Osteocyte (in vitro differentiated cells): ENCODE data around the gene GLRX5. TPM values are rescaled to one million over a fixed set of nuclear protein-coding genes. Genes with fewer than 3 reads are reported as not detected.
"Not testable (repeated sequence)": the region's sequence is repeated elsewhere in the genome, so short reads cannot be mapped to it uniquely, and the experiment has no call there.

Source experiments
- DNase-seq: peaks from one replicate; pipeline ENCODE4 v3.0.0; 2021; ENCODE audit warnings: mixed read lengths; ENCODE audit not compliant: unreplicated experiment; ENCODE audit errors: extremely low spot score
- H3K27ac Mint-ChIP-seq: one replicate; pipeline ENCODE4 v1.8.0; 2021; ENCODE audit warnings: mild to moderate bottlenecking, mixed read lengths; ENCODE audit not compliant: unreplicated experiment
- H3K27me3 Mint-ChIP-seq: one replicate; pipeline ENCODE4 v1.8.0; 2021; ENCODE audit warnings: mixed read lengths; ENCODE audit not compliant: unreplicated experiment
- H3K36me3 Mint-ChIP-seq: one replicate; pipeline ENCODE4 v1.8.0; 2021; ENCODE audit warnings: mixed read lengths; ENCODE audit not compliant: unreplicated experiment
- H3K4me1 Mint-ChIP-seq: one replicate; pipeline ENCODE4 v1.8.0; 2021; ENCODE audit warnings: mixed read lengths; ENCODE audit not compliant: unreplicated experiment
- H3K4me3 Mint-ChIP-seq: one replicate; pipeline ENCODE4 v1.8.0; 2021; ENCODE audit warnings: mild to moderate bottlenecking, moderate library complexity, mixed read lengths; ENCODE audit not compliant: unreplicated experiment
- H3K9me3 Mint-ChIP-seq: one replicate; pipeline ENCODE4 v1.8.0; 2021; ENCODE audit warnings: mixed read lengths; ENCODE audit not compliant: unreplicated experiment
- CTCF ChIP-seq: fragments of 200-600 bp; sonication (generic); IDR thresholded peaks from 2 replicates; pipeline ENCODE4 v1.5.0; 2021; ENCODE audit warnings: antibody characterized with exemption, mild to moderate bottlenecking, moderate library complexity
- total RNA-seq: library from RNA; stranded (reverse); gene quantifications from 2 replicates; pipeline ENCODE4 v1.2.1, GENCODE V29; 2021

Gene GLRX5
- total RNA-seq, 1 donor from 2014 or later: 55.1 TPM

- no peaks in the 10 kb centered on the region for H3K9me3 Mint-ChIP-seq
- H3K27me3 Mint-ChIP-seq: peaks cover 26% of the 10 kb centered on the region
- H3K27ac Mint-ChIP-seq: no peak overlapping the region
- DNase-seq: no peak
- no peaks in the 10 kb centered on the region for H3K36me3 Mint-ChIP-seq
- no peak for TF ChIP-seq CTCF
- H3K4me3 Mint-ChIP-seq: no peak overlapping the region
- no peaks in the 10 kb centered on the region for H3K4me1 Mint-ChIP-seq
Observed at GRCh38 chr14:95577870-95578269, 43.0 kb downstream of the GLRX5 start.

- H3K27ac Mint-ChIP-seq, H3K4me3 Mint-ChIP-seq, DNase-seq, H3K4me1 Mint-ChIP-seq, H3K36me3 Mint-ChIP-seq: not testable (repeated sequence)
- peaks cover 10% of the 10 kb centered on the region for H3K9me3 Mint-ChIP-seq
- H3K27me3 Mint-ChIP-seq: peaks cover 11% of the 10 kb centered on the region
Observed at GRCh38 chr14:95583836-95584617, 49.2 kb downstream of the GLRX5 start.

GRCh38 chr14:95585953-95586620 lies 51.2 kb downstream of the GLRX5 start:
- Mint-ChIP-seq H3K36me3 (no peaks in the 10 kb centered on the region), H3K9me3 (peaks cover 10% of the 10 kb centered on the region), H3K4me1 (no peaks in the 10 kb centered on the region), H3K27ac (no peak overlapping the region), H3K27me3 (peaks cover 17% of the 10 kb centered on the region), H3K4me3 (no peak overlapping the region)
- no peak for DNase-seq
- no peak for TF ChIP-seq CTCF

- not testable (repeated sequence) for H3K4me3 Mint-ChIP-seq, H3K36me3 Mint-ChIP-seq, H3K27ac Mint-ChIP-seq, H3K4me1 Mint-ChIP-seq, DNase-seq, H3K9me3 Mint-ChIP-seq
- peaks cover 12% of the 10 kb centered on the region for H3K27me3 Mint-ChIP-seq
Observed at GRCh38 chr14:95591182-95591581, 56.3 kb downstream of the GLRX5 start.

Other genes starting within 250 kb of the GLRX5 start
- gene CLMN, start 215.1 kb upstream of the GLRX5 start, total RNA-seq: 5.1 and 5.4 TPM in 2 replicates
- 105 and 114 TPM in 2 replicates for gene SYNE3, start 18.4 kb upstream of the GLRX5 start, total RNA-seq
- gene TCL1B, start 151.4 kb downstream of the GLRX5 start, total RNA-seq: not detected in 2 replicates
- not detected in 2 replicates for gene TCL1A, start 179.1 kb downstream of the GLRX5 start, total RNA-seq